Keratinocyte (primary cell): Measurements from ENCODE around the gene SENP5. TPM values are rescaled to one million over a fixed set of nuclear protein-coding genes. Genes with fewer than 3 reads are reported as not detected.

Source experiments
- DNase-seq: peaks from one replicate; pipeline ENCODE4 v3.0.0-alpha.2; 2011; ENCODE audit warnings: low read depth, missing footprints, low spot score
- FAIRE-seq: peaks from 2 replicates; lab custom pipeline; 2011; peaks lifted over from hg19 to GRCh38; lab: Jason Lieb, UNC
- H2AFZ ChIP-seq: 2 replicates; pipeline ENCODE4 v1.6.0; 2012; ENCODE audit warnings: low read length, control low read depth, inconsistent platforms; ENCODE audit not compliant: control insufficient read depth
- H3K27ac ChIP-seq: 2 replicates; pipeline ENCODE4 v1.5.1; 2011; ENCODE audit warnings: low read length; ENCODE audit not compliant: control insufficient read depth, insufficient read depth
- H3K27me3 ChIP-seq: 3 replicates; pipeline ENCODE4 v1.6.0; 2011; ENCODE audit warnings: low read length; ENCODE audit not compliant: control insufficient read depth, insufficient read depth; ENCODE audit errors: extremely low read depth
- H3K36me3 ChIP-seq, 2 experiments: 2 replicates in 1 of 2; 3 replicates in 1 of 2; pipeline ENCODE4 v1.5.1; 2011; ENCODE audit warnings: low read length in 2 of 2, mild to moderate bottlenecking in 1 of 2; ENCODE audit not compliant: control insufficient read depth in 2 of 2, insufficient read depth in 2 of 2; ENCODE audit errors: extremely low read depth in 1 of 2
- H3K4me1 ChIP-seq: 3 replicates; pipeline ENCODE4 v1.5.1; 2011; ENCODE audit warnings: low read length; ENCODE audit not compliant: control insufficient read depth, insufficient read depth; ENCODE audit errors: extremely low read depth
- H3K4me2 ChIP-seq: 3 replicates; pipeline ENCODE4 v1.6.0; 2011; ENCODE audit warnings: low read depth, low read length; ENCODE audit not compliant: control insufficient read depth, insufficient read depth; ENCODE audit errors: extremely low read depth
- H3K4me3 ChIP-seq, 3 experiments: fragments of 200-600 bp in 1 of 3; sonication (generic) in 1 of 3; 2 replicates in 2 of 3; 3 replicates in 1 of 3; pipeline ENCODE4 v1.5.1; 2011 to 2016; ENCODE audit warnings: low read length in 3 of 3, mild to moderate bottlenecking in 3 of 3, control low read depth in 2 of 3, inconsistent platforms in 1 of 3, low read depth in 1 of 3, mixed read lengths in 1 of 3, mixed run types in 1 of 3, moderate library complexity in 1 of 3; ENCODE audit not compliant: control insufficient read depth in 2 of 3, insufficient read depth in 2 of 3; ENCODE audit errors: extremely low read depth in 1 of 3
- H3K79me2 ChIP-seq: 2 replicates; pipeline ENCODE4 v1.6.0; 2012; ENCODE audit warnings: low read length; ENCODE audit not compliant: control insufficient read depth, insufficient read depth
- H3K9ac ChIP-seq: 3 replicates; pipeline ENCODE4 v1.6.0; 2011; ENCODE audit warnings: low read length; ENCODE audit not compliant: control insufficient read depth, insufficient read depth; ENCODE audit errors: extremely low read depth
- H3K9me1 ChIP-seq: 3 replicates; pipeline ENCODE4 v1.6.0; 2011; ENCODE audit warnings: low read length; ENCODE audit not compliant: control insufficient read depth, insufficient read depth; ENCODE audit errors: extremely low read depth
- H3K9me3 ChIP-seq: 2 replicates; pipeline ENCODE4 v1.5.1; 2012; ENCODE audit warnings: low read depth, low read length; ENCODE audit not compliant: control insufficient read depth
- H4K20me1 ChIP-seq: 3 replicates; pipeline ENCODE4 v1.6.0; 2011; ENCODE audit warnings: low read length; ENCODE audit not compliant: control insufficient read depth, insufficient read depth; ENCODE audit errors: extremely low read depth
- CTCF ChIP-seq, 3 experiments: IDR thresholded peaks in 1 of 3; conservative IDR thresholded peaks in 1 of 3; optimal IDR thresholded peaks in 1 of 3; 2 replicates in 2 of 3; 3 replicates in 1 of 3; pipeline versions ENCODE3 to v1.5.1; 2011; ENCODE audit warnings: low read length in 3 of 3, mild to moderate bottlenecking in 3 of 3, moderate library complexity in 2 of 3, control low read depth in 1 of 3, inconsistent platforms in 1 of 3; ENCODE audit not compliant: insufficient read depth in 2 of 3; ENCODE audit errors: extremely low read depth in 1 of 3
- EZH2 ChIP-seq: IDR thresholded peaks from one replicate; pipeline ENCODE4 v1.6.1; 2012; ENCODE audit warnings: inconsistent platforms, mild to moderate bottlenecking, low read length, moderate library complexity
- dilution Hi-C: fragments of 300-500 bp; cut with MboI; formaldehyde crosslinking; loops from one replicate; pipeline ENCODE4 v1.7.0; 2020; ENCODE audit warnings: low sequenced_read_pairs; ENCODE audit not compliant: extremely low pct_ligation_motif_present
- polyA plus RNA-seq, 5 experiments: library from polyadenylated mRNA; depleted of rRNA in 3 of 5; stranded (reverse) in 3 of 5; stranded (forward) in 1 of 5; unstranded in 1 of 5; fragments of >200 nt; gene quantifications; 1 replicate in 1 of 5; 2 replicates in 3 of 5; 3 replicates in 1 of 5; pipeline versions ENCODE4 v1.2.1 to v1.2.3, GENCODE V29; 2011 to 2012; ENCODE audit warnings: missing spikeins in 2 of 5, low read depth in 1 of 5, low replicate concordance in 1 of 5

SENP5 gene
- polyA plus RNA-seq, 1 donor (not counting 4 experiments of a cell fraction or from before 2014, with no cell fraction given), result 16.5 TPM

GRCh38 chr3:196983186-196983585, 115.5 kb downstream of the SENP5 start:
- Histone ChIP-seq H3K79me2 (no peaks in the 10 kb centered on the region), H3K27me3 (peaks cover 5% of the 10 kb centered on the region), H4K20me1 (no peaks in the 10 kb centered on the region), H3K9me3 (no peaks in the 10 kb centered on the region), H3K27ac (no peak overlapping the region), H3K4me2 (no peak overlapping the region), H3K4me3 (no peak overlapping the region), H3K9me1 (no peaks in the 10 kb centered on the region), H2AFZ (no peak overlapping the region), H3K36me3 (no peaks in the 10 kb centered on the region), H3K4me1 (peaks cover 4% of the 10 kb centered on the region), H3K9ac (no peak overlapping the region)
- DNase-seq (no peak), FAIRE-seq (no peak)
- dilution Hi-C loops, result no loop called here
- TF ChIP-seq EZH2, result no peak
- no peak for TF ChIP-seq CTCF (optimal IDR thresholded peaks at IDR 0.05 in 1 of 3, IDR thresholded peaks at IDR 0.05 in 1 of 3, conservative IDR thresholded peaks at IDR 0.05 in 1 of 3; ENCODE audit: extremely low read depth in 1 of 3, insufficient read depth in 2 of 3, low read length in 3 of 3)

Other genes starting within 250 kb of the SENP5 start
- 0.02 to 0.05 TPM (median 0.03 TPM) in 3 replicates for gene NRROS, start 228.2 kb upstream of the SENP5 start, polyA plus RNA-seq
- 1.4 to 3.1 TPM (median 2.3 TPM) in 3 replicates for gene CEP19, start 155.7 kb upstream of the SENP5 start, polyA plus RNA-seq
- gene PIGX, start 155.5 kb upstream of the SENP5 start, polyA plus RNA-seq, result 17.2 to 25.0 TPM (median 19.0 TPM) in 3 replicates
- 37.2 to 59.4 TPM (median 52.3 TPM) in 3 replicates for gene PAK2, start 128.1 kb upstream of the SENP5 start, polyA plus RNA-seq
- gene NCBP2, start 74.6 kb downstream of the SENP5 start, polyA plus RNA-seq, result 54.8 to 71.4 TPM (median 58.8 TPM) in 3 replicates
- 1.4 to 2.1 TPM (median 1.5 TPM) in 3 replicates for gene PIGZ, start 100.9 kb downstream of the SENP5 start, polyA plus RNA-seq
- gene MELTF, start 161.9 kb downstream of the SENP5 start, polyA plus RNA-seq, result 6.0 to 10.7 TPM (median 8.1 TPM) in 3 replicates